H1 (cell line): Measurements from ENCODE around the gene OGFR. TPM values are rescaled to one million over a fixed set of nuclear protein-coding genes. Genes with fewer than 3 reads are reported as not detected.

Experiments used
- NANOG ChIP-seq: IDR thresholded peaks from 2 replicates; pipeline ENCODE4 v1.6.1; 2011; ENCODE audit warnings: low read length, low read depth, mild to moderate bottlenecking, inconsistent platforms; ENCODE audit not compliant: insufficient read depth, poor library complexity, severe bottlenecking
- RBBP5 ChIP-seq: IDR thresholded peaks from 2 replicates; pipeline ENCODE4 v1.7.1; 2012; ENCODE audit warnings: low read depth, mild to moderate bottlenecking, inconsistent platforms, low read length, moderate library complexity, borderline replicate concordance
- SP2 ChIP-seq: IDR thresholded peaks from 2 replicates; pipeline ENCODE4 v1.6.1; 2012; ENCODE audit warnings: mild to moderate bottlenecking, low read length, inconsistent platforms
- SP4 ChIP-seq: IDR thresholded peaks from 2 replicates; pipeline ENCODE4 v1.6.1; 2012; ENCODE audit warnings: low read length, inconsistent platforms
- TAF7 ChIP-seq: optimal IDR thresholded peaks from 2 replicates; pipeline ENCODE3; 2011; ENCODE audit warnings: low read depth, mild to moderate bottlenecking, inconsistent platforms, low read length, moderate library complexity, borderline replicate concordance
- polyA plus RNA-seq, 7 experiments: library from polyadenylated mRNA; depleted of rRNA in 3 of 7; stranded (reverse) in 5 of 7; unstranded in 2 of 7; fragments of >200 nt in 5 of 7; fragments of 200-250 nt in 2 of 7; gene quantifications; 1 replicate in 5 of 7; 2 replicates in 1 of 7; 4 replicates in 1 of 7; pipeline versions ENCODE4 v1.2.1 to v1.2.3, GENCODE V29; 2011 to 2013; ENCODE audit warnings: missing spikeins in 2 of 7, mixed read lengths in 2 of 7
- total RNA-seq: library from RNA; stranded (reverse); fragmentation: NEBNext Ultra II Directional; extraction: Animal tissue kit (Norgen Biotek cat#: 25700); gene quantifications from 2 replicates; pipeline ENCODE4 v1.2.1, GENCODE V29; 2021

The OGFR gene
- total and polyA plus RNA-seq, 2 of the 8 experiments (the other 6 are each of a cell fraction or from before 2014, with no cell fraction given), result 13.9 to 25.1 TPM

DNA sequence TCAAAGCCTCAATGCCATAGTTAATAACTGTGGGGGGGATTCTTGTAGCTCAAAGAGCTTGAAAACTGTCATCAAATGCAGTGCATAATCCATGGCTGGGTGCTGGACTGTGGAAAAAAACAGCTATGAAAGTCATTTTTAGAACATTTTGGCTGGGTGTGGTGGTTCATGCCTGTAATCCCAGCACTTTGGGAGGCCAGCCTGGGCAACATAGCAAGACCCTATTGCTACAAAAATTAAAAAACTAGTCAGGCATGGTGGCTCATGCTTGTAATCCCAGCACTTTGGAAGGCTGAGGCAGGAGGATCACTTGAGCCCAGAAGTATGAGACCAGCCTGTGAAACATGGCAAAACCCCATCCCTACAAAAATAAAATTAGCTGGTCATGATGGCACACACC lies 44.8 kb downstream of the OGFR start (continued):
- TF ChIP-seq NANOG (no peak), SP2 (no peak), RBBP5 (no peak), SP4 (no peak), TAF7 (no peak)
